GM18499 (cell line): ENCODE results near the gene LCP2.

Experiments used
- ATAC-seq: cut with Tn5 transposase; IDR thresholded peaks from one replicate; pipeline ENCODE4 v1.9.1; 2021; ENCODE audit warnings: moderate number of reproducible peaks; ENCODE audit not compliant: insufficient read depth, unreplicated experiment

LCP2 gene

GRCh38 chr5:170297589-170298462 is at the start of gene LCP2:
TSS of gene LCP2 (minus strand) at chr5:170297777. CDS start at chr5:170297611, 166 bp downstream.
- no peak for ATAC-seq

- ATAC-seq: no peak
Observed at GRCh38 chr5:170347022-170347567, 49.5 kb upstream of the LCP2 start.

GRCh38 chr5:170345971-170346370 is 48.4 kb upstream of the LCP2 start:
- no peak for ATAC-seq

- no peak for ATAC-seq
Observed at GRCh38 chr5:170343177-170343576, 45.6 kb upstream of the LCP2 start.

GRCh38 chr5:170342153-170342725 is 44.7 kb upstream of the LCP2 start:
- no peak for ATAC-seq

- no peak for ATAC-seq
Observed at GRCh38 chr5:170341545-170341944, 44.0 kb upstream of the LCP2 start.

- ATAC-seq: no peak
Observed at GRCh38 chr5:170339780-170340167, 42.2 kb upstream of the LCP2 start.

- peak; percentile 95 for ATAC-seq
Observed at GRCh38 chr5:170338933-170339779, 41.6 kb upstream of the LCP2 start.

GRCh38 chr5:170338291-170338690 is 40.7 kb upstream of the LCP2 start:
- no peak for ATAC-seq

GRCh38 chr5:170337045-170337733 is 39.6 kb upstream of the LCP2 start:
- ATAC-seq: no peak

GRCh38 chr5:170336065-170336464 is 38.5 kb upstream of the LCP2 start:
- ATAC-seq: no peak

- no peak for ATAC-seq
Observed at GRCh38 chr5:170334626-170335025, 37.0 kb upstream of the LCP2 start.

GRCh38 chr5:170333161-170333910 is 35.8 kb upstream of the LCP2 start:
- no peak for ATAC-seq

- no peak for ATAC-seq
Observed at GRCh38 chr5:170332058-170332457, 34.5 kb upstream of the LCP2 start.

- ATAC-seq: no peak
Observed at GRCh38 chr5:170330568-170331054, 33.0 kb upstream of the LCP2 start.

- ATAC-seq: no peak
Observed at GRCh38 chr5:170329524-170329923, 31.9 kb upstream of the LCP2 start.

- ATAC-seq: no peak
Observed at GRCh38 chr5:170327829-170328228, 30.3 kb upstream of the LCP2 start.

- peak; percentile 42 for ATAC-seq
Observed at GRCh38 chr5:170327168-170327567, 29.6 kb upstream of the LCP2 start.

- no peak for ATAC-seq
Observed at GRCh38 chr5:170319301-170319700, 21.7 kb upstream of the LCP2 start.
